HG03457 (cell line): ENCODE measurements around the gene LTC4S.
"Not testable (repeated sequence)": the region's sequence is repeated elsewhere in the genome, so short reads cannot be mapped to it uniquely, and the experiment has no call there.

Source experiments
- ATAC-seq: cut with Tn5 transposase; IDR thresholded peaks from one replicate; pipeline ENCODE4 v1.9.1; 2021; ENCODE audit warnings: moderate number of reproducible peaks; ENCODE audit not compliant: unreplicated experiment

Gene LTC4S

GRCh38 chr5:179822444-179822990, 28.7 kb downstream of the LTC4S start:
- no peak for ATAC-seq

- no peak for ATAC-seq
Observed at GRCh38 chr5:179823937-179824744, 30.4 kb downstream of the LTC4S start.

GRCh38 chr5:179824745-179825112, 30.9 kb downstream of the LTC4S start:
- ATAC-seq: no peak

- no peak for ATAC-seq
Observed at GRCh38 chr5:179825655-179826182, 31.9 kb downstream of the LTC4S start.

- ATAC-seq: no peak
Observed at GRCh38 chr5:179827680-179828079, 33.9 kb downstream of the LTC4S start.

GRCh38 chr5:179828756-179829421, 35.1 kb downstream of the LTC4S start:
- no peak for ATAC-seq

- ATAC-seq: no peak
Observed at GRCh38 chr5:179829732-179830435, 36.1 kb downstream of the LTC4S start.

- ATAC-seq: no peak
Observed at GRCh38 chr5:179830818-179831468, 37.2 kb downstream of the LTC4S start.

- no peak for ATAC-seq
Observed at GRCh38 chr5:179832039-179832745, 38.4 kb downstream of the LTC4S start.

GRCh38 chr5:179833056-179833708, 39.4 kb downstream of the LTC4S start:
- no peak for ATAC-seq

- ATAC-seq: no peak
Observed at GRCh38 chr5:179833709-179834070, 39.9 kb downstream of the LTC4S start.

- ATAC-seq: no peak
Observed at GRCh38 chr5:179834120-179834519, 40.3 kb downstream of the LTC4S start.

GRCh38 chr5:179834871-179835270, 41.1 kb downstream of the LTC4S start:
- ATAC-seq: not testable (repeated sequence)

GRCh38 chr5:179836225-179837019, 42.6 kb downstream of the LTC4S start:
- ATAC-seq: no peak

- no peak for ATAC-seq
Observed at GRCh38 chr5:179837076-179838011, 43.6 kb downstream of the LTC4S start.

- ATAC-seq: no peak
Observed at GRCh38 chr5:179839328-179840256, 45.8 kb downstream of the LTC4S start.

- no peak for ATAC-seq
Observed at GRCh38 chr5:179840321-179840720, 46.5 kb downstream of the LTC4S start.
